HEK293 (cell line): ENCODE results near the gene PLCB1.

Experiments used
- CTCF ChIA-PET: fragments of 350-600 bp; formaldehyde crosslinking; extraction: SDS; loops from one replicate; lab custom pipeline; 2021; ENCODE audit warnings: antibody characterized with exemption; lab: Yijun Ruan, JAX
- POLR2A ChIA-PET: fragments of 300-600 bp; formaldehyde crosslinking; extraction: SDS; loops from one replicate; lab custom pipeline; 2020; ENCODE audit warnings: antibody characterized with exemption, inconsistent platforms; lab: Yijun Ruan, JAX
- H3K27ac ChIP-seq: fragments of 200-500 bp; sonication (Bioruptor generic); 2 replicates; pipeline ENCODE4 v1.5.1; 2014; ENCODE audit warnings: low read depth, low read length, control low read depth, inconsistent platforms; ENCODE audit errors: extremely low read depth
- H3K36me3 ChIP-seq, 2 experiments: fragments of 200-500 bp in 1 of 2; sonication (Bioruptor generic) in 1 of 2; 1 replicate in 1 of 2; 2 replicates in 1 of 2; pipeline ENCODE4 v1.5.1; 2014 to 2017; ENCODE audit warnings: inconsistent platforms in 2 of 2, low read length in 2 of 2; ENCODE audit not compliant: control insufficient read depth in 2 of 2, insufficient read depth in 1 of 2
- H3K4me1 ChIP-seq: fragments of 200-500 bp; sonication (Bioruptor generic); 2 replicates; pipeline ENCODE4 v1.5.1; 2014; ENCODE audit warnings: mild to moderate bottlenecking, low read length, inconsistent platforms; ENCODE audit not compliant: control insufficient read depth, insufficient read depth
- H3K4me3 ChIP-seq: 2 replicates; pipeline ENCODE4 v1.5.1; 2011; ENCODE audit warnings: low read depth, mild to moderate bottlenecking, control low read depth, low read length, moderate library complexity
- H3K9me3 ChIP-seq: fragments of 200-500 bp; sonication (Bioruptor generic); 2 replicates; pipeline ENCODE4 v1.5.1; 2014; ENCODE audit warnings: low read depth, low read length, inconsistent platforms; ENCODE audit not compliant: control insufficient read depth, insufficient read depth
- EGR2 ChIP-seq: fragments of 450-650 bp; formaldehyde crosslinking; IDR thresholded peaks from 2 replicates; pipeline ENCODE4 v1.5.1; 2016; ENCODE audit warnings: low read depth, missing biosample characterization, missing genetic modification characterization
- HOXC10 ChIP-seq: sonication (generic); formaldehyde crosslinking; IDR thresholded peaks from 2 replicates; pipeline ENCODE4 v1.8.1; 2023; ENCODE audit warnings: mild to moderate bottlenecking, missing genetic modification reagents
- MEIS1 ChIP-seq: sonication (generic); formaldehyde crosslinking; IDR thresholded peaks from 2 replicates; pipeline ENCODE4 v1.8.1; 2022; ENCODE audit warnings: missing genetic modification reagents, mild to moderate bottlenecking, borderline replicate concordance
- RBAK ChIP-seq: fragments of 450-650 bp; formaldehyde crosslinking; IDR thresholded peaks from 2 replicates; pipeline ENCODE4 v1.5.1; 2016; ENCODE audit warnings: missing biosample characterization, missing genetic modification characterization
- SETDB1 ChIP-seq: IDR thresholded peaks from one replicate; pipeline ENCODE4 v1.6.1; 2017; ENCODE audit warnings: mild to moderate bottlenecking, low read length, moderate library complexity, mixed read lengths; ENCODE audit not compliant: insufficient read length
- SP3 ChIP-seq: fragments of 450-650 bp; formaldehyde crosslinking; IDR thresholded peaks from 2 replicates; pipeline ENCODE4 v1.5.1; 2016; ENCODE audit warnings: missing biosample characterization, missing genetic modification characterization
- ZBTB20 ChIP-seq: fragments of 450-650 bp; formaldehyde crosslinking; IDR thresholded peaks from 2 replicates; pipeline ENCODE4 v1.5.1; 2016; ENCODE audit warnings: missing biosample characterization, missing genetic modification characterization
- ZBTB8A ChIP-seq: fragments of 450-650 bp; formaldehyde crosslinking; IDR thresholded peaks from 2 replicates; pipeline ENCODE4 v1.5.1; 2016; ENCODE audit warnings: missing biosample characterization, missing genetic modification characterization
- ZFP69B ChIP-seq: fragments of 450-650 bp; formaldehyde crosslinking; IDR thresholded peaks from 2 replicates; pipeline ENCODE4 v1.5.1; 2016; ENCODE audit warnings: missing biosample characterization, missing genetic modification characterization
- ZNF157 ChIP-seq: fragments of 450-650 bp; formaldehyde crosslinking; IDR thresholded peaks from 2 replicates; pipeline ENCODE4 v1.5.1; 2016; ENCODE audit warnings: missing biosample characterization, missing genetic modification characterization
- ZNF16 ChIP-seq: fragments of 450-650 bp; formaldehyde crosslinking; IDR thresholded peaks from 2 replicates; pipeline ENCODE4 v1.5.1; 2016; ENCODE audit warnings: low read depth, missing biosample characterization, missing genetic modification characterization
- ZNF175 ChIP-seq: fragments of 450-650 bp; formaldehyde crosslinking; IDR thresholded peaks from 2 replicates; pipeline ENCODE4 v1.5.1; 2016; ENCODE audit warnings: missing biosample characterization, missing genetic modification characterization
- ZNF223 ChIP-seq: fragments of 450-650 bp; formaldehyde crosslinking; IDR thresholded peaks from 2 replicates; pipeline ENCODE4 v1.5.1; 2016; ENCODE audit warnings: missing biosample characterization, missing genetic modification characterization
- ZNF266 ChIP-seq: fragments of 450-650 bp; formaldehyde crosslinking; IDR thresholded peaks from 2 replicates; pipeline ENCODE4 v1.5.1; 2016; ENCODE audit warnings: missing biosample characterization, missing genetic modification characterization, low read depth
- ZNF274 ChIP-seq, 2 experiments: fragments of 200-500 bp in 1 of 2; fragments of 450-650 bp in 1 of 2; sonication (Bioruptor generic) in 1 of 2; formaldehyde crosslinking in 1 of 2; IDR thresholded peaks; 2 replicates each; pipeline versions ENCODE4 v1.5.1 to v1.6.1; 2014 to 2016; ENCODE audit warnings: borderline replicate concordance in 1 of 2, inconsistent platforms in 1 of 2, low read length in 1 of 2, missing biosample characterization in 1 of 2, missing genetic modification characterization in 1 of 2
- ZNF37A ChIP-seq: fragments of 450-650 bp; IDR thresholded peaks from 2 replicates; pipeline ENCODE4 v1.5.1; 2018; ENCODE audit warnings: missing biosample characterization, missing genetic modification characterization
- ZNF48 ChIP-seq: fragments of 450-650 bp; formaldehyde crosslinking; IDR thresholded peaks from 2 replicates; pipeline ENCODE4 v1.5.1; 2016; ENCODE audit warnings: missing biosample characterization, missing genetic modification characterization
- ZNF510 ChIP-seq: fragments of 450-650 bp; formaldehyde crosslinking; IDR thresholded peaks from 2 replicates; pipeline ENCODE4 v1.5.1; 2018; ENCODE audit warnings: mild to moderate bottlenecking, missing genetic modification characterization, missing biosample characterization; ENCODE audit not compliant: insufficient replicate concordance
- ZNF530 ChIP-seq: fragments of 450-650 bp; formaldehyde crosslinking; IDR thresholded peaks from 2 replicates; pipeline ENCODE4 v1.5.1; 2016; ENCODE audit warnings: low read depth, missing biosample characterization, missing genetic modification characterization
- ZNF544 ChIP-seq: fragments of 450-650 bp; formaldehyde crosslinking; IDR thresholded peaks from 2 replicates; pipeline ENCODE4 v1.5.0; 2017; ENCODE audit warnings: missing biosample characterization, missing genetic modification characterization
- ZNF561 ChIP-seq: fragments of 450-650 bp; IDR thresholded peaks from 2 replicates; pipeline ENCODE4 v1.5.1; 2018; ENCODE audit warnings: missing biosample characterization, missing genetic modification characterization, borderline replicate concordance
- ZNF585B ChIP-seq: fragments of 450-650 bp; formaldehyde crosslinking; IDR thresholded peaks from 2 replicates; pipeline ENCODE4 v1.5.1; 2016; ENCODE audit warnings: missing biosample characterization, missing genetic modification characterization
- TF ChIP-seq, protein P1 (sequence below): fragments of 450-650 bp; formaldehyde crosslinking; optimal IDR thresholded peaks from 2 replicates; pipeline ENCODE3; 2016; ENCODE audit warnings: missing biosample characterization, mild to moderate bottlenecking, missing genetic modification characterization
- TF ChIP-seq, protein P2 (sequence below): fragments of 450-650 bp; formaldehyde crosslinking; IDR thresholded peaks from 2 replicates; pipeline ENCODE4 v1.5.1; 2016; ENCODE audit warnings: missing biosample characterization, missing genetic modification characterization
- TF ChIP-seq, protein P3 (sequence below): fragments of 450-650 bp; formaldehyde crosslinking; IDR thresholded peaks from 2 replicates; pipeline ENCODE4 v1.5.1; 2017; ENCODE audit warnings: missing biosample characterization, missing genetic modification characterization
- TF ChIP-seq, protein P4 (sequence below): fragments of 450-650 bp; formaldehyde crosslinking; IDR thresholded peaks from 2 replicates; pipeline ENCODE4 v1.5.1; 2017; ENCODE audit warnings: missing biosample characterization, mild to moderate bottlenecking, missing genetic modification characterization, moderate library complexity

Gene PLCB1

DNA sequence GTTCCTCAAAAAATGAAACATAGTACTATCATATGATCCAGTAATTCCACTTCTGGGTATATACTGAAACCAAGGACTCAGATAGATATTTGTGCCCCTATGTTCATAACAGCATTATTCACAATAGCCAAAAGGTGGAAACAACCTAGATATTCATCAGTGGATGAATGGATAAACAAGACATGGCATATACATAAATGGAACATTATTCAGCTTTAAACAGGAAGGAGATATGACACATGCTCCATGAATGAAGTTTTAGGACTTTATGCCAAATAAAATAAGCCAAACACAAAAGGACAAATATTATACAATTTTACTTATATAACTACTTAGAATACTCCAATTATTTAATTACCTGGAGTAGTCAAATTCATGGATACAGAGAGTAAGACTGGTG lies 16.4 kb downstream of the PLCB1 start:
- Histone ChIP-seq H3K27ac (no peak overlapping the region), H3K4me3 (no peak overlapping the region)
- no peak for TF ChIP-seq ZNF530 (tag by site-specific recombination)
- TF ChIP-seq, all 188 proteins: peak for 0
- H3K4me1 ChIP-seq, result peaks cover 19% of the 10 kb centered on the region
- ChIA-PET POLR2A (no interaction called here), CTCF (interaction anchor here (0.6 kb wide), 1 partner anchor 20 kb away, joined by 5 read pairs; no protein-coding TSS in a partner anchor)
- no peaks in the 10 kb centered on the region for H3K9me3 ChIP-seq
- no peaks in the 10 kb centered on the region for H3K36me3 ChIP-seq

DNA sequence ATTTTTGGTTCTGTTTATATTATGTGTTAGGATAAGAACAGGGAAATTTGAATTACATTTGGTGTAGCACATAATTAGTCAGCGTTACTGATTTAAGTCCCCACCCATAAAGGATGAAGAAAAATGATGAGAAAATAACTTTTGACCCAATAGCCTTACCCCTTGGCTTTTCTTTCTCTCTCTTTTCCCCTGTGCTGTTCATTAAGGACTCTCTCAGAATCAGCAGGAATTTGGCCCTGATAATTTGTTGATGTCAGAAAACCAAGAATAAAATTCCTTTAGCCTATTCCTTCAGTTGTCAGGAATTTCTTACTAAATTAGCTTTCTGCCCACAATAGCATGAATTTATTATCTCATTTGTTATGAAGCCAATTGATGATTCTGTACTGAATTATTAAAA lies 18.5 kb downstream of the PLCB1 start:
- Histone ChIP-seq H3K36me3 (no peaks in the 10 kb centered on the region), H3K9me3 (no peaks in the 10 kb centered on the region), H3K27ac (no peak overlapping the region), H3K4me3 (no peak overlapping the region), H3K4me1 (peaks cover 22% of the 10 kb centered on the region)
- no peak for TF ChIP-seq MEIS1
- no peak for TF ChIP-seq ZNF37A (tag by site-specific recombination)
- no peak for TF ChIP-seq ZBTB20 (tag by site-specific recombination)
- TF ChIP-seq, protein P1, sequence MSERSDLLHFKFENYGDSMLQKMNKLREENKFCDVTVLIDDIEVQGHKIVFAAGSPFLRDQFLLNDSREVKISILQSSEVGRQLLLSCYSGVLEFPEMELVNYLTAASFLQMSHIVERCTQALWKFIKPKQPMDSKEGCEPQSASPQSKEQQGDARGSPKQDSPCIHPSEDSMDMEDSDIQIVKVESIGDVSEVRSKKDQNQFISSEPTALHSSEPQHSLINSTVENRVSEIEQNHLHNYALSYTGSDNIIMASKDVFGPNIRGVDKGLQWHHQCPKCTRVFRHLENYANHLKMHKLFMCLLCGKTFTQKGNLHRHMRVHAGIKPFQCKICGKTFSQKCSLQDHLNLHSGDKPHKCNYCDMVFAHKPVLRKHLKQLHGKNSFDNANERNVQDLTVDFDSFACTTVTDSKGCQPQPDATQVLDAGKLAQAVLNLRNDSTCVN (tag by site-specific recombination), result no peak
- TF ChIP-seq ZNF530 (tag by site-specific recombination), result no peak
- no peak for TF ChIP-seq RBAK
- TF ChIP-seq ZNF266, result no peak
- no peak for TF ChIP-seq SP3 (tag by site-specific recombination)
- no peak for TF ChIP-seq ZNF157 (tag by site-specific recombination)
- TF ChIP-seq ZNF274 (IDR thresholded peaks at IDR 0.05; ENCODE audit: low read length), result no peak
- TF ChIP-seq ZNF274 (tag by site-specific recombination; IDR thresholded peaks at IDR 0.05; ENCODE audit: borderline replicate concordance), result no peak
- TF ChIP-seq ZNF585B, result no peak
- no peak for TF ChIP-seq ZNF223 (tag by site-specific recombination)
- TF ChIP-seq ZNF510 (tag by site-specific recombination), result no peak
- no peak for TF ChIP-seq ZFP69B (tag by site-specific recombination)
- no peak for TF ChIP-seq ZNF544 (tag by site-specific recombination)
- no peak for TF ChIP-seq ZNF48 (tag by site-specific recombination)
- TF ChIP-seq ZNF16 (tag by site-specific recombination), result no peak
- TF ChIP-seq, protein P2, sequence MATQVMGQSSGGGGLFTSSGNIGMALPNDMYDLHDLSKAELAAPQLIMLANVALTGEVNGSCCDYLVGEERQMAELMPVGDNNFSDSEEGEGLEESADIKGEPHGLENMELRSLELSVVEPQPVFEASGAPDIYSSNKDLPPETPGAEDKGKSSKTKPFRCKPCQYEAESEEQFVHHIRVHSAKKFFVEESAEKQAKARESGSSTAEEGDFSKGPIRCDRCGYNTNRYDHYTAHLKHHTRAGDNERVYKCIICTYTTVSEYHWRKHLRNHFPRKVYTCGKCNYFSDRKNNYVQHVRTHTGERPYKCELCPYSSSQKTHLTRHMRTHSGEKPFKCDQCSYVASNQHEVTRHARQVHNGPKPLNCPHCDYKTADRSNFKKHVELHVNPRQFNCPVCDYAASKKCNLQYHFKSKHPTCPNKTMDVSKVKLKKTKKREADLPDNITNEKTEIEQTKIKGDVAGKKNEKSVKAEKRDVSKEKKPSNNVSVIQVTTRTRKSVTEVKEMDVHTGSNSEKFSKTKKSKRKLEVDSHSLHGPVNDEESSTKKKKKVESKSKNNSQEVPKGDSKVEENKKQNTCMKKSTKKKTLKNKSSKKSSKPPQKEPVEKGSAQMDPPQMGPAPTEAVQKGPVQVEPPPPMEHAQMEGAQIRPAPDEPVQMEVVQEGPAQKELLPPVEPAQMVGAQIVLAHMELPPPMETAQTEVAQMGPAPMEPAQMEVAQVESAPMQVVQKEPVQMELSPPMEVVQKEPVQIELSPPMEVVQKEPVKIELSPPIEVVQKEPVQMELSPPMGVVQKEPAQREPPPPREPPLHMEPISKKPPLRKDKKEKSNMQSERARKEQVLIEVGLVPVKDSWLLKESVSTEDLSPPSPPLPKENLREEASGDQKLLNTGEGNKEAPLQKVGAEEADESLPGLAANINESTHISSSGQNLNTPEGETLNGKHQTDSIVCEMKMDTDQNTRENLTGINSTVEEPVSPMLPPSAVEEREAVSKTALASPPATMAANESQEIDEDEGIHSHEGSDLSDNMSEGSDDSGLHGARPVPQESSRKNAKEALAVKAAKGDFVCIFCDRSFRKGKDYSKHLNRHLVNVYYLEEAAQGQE, result no peak
- no peak for TF ChIP-seq ZNF561 (tag by site-specific recombination)
- ChIA-PET CTCF (no interaction called here), POLR2A (no interaction called here)

DNA sequence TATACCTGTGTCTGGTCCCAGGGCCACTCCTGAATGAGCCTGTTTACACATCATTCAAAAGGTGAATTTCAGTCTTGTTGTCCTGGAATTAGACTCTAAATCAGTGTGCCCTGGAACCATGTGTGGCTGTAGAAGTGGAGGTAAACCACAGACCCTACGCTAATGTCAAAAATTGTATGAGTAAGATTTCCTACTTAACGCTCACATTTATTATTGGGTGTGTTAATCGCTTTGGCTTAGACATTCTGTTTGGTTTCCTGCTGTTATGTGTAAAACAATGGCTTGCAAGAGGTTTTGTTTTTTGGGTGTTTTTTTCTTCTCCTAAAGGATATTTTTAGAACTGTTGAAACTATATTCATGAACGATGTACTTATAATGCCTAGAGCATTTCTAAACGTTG lies 19.3 kb downstream of the PLCB1 start:
- Histone ChIP-seq H3K4me1 (peaks cover 22% of the 10 kb centered on the region), H3K27ac (no peak overlapping the region), H3K9me3 (no peaks in the 10 kb centered on the region), H3K36me3 (no peaks in the 10 kb centered on the region), H3K4me3 (no peak overlapping the region)
- CTCF ChIA-PET, result interaction anchor here (0.6 to 1.2 kb wide), 2 partner anchors 20 to 63 kb away, joined by 3 to 4 read pairs; partner anchors contain the start of gene PLCB1
- POLR2A ChIA-PET, result no interaction called here
- no peak for TF ChIP-seq ZNF175
- TF ChIP-seq, protein P3, sequence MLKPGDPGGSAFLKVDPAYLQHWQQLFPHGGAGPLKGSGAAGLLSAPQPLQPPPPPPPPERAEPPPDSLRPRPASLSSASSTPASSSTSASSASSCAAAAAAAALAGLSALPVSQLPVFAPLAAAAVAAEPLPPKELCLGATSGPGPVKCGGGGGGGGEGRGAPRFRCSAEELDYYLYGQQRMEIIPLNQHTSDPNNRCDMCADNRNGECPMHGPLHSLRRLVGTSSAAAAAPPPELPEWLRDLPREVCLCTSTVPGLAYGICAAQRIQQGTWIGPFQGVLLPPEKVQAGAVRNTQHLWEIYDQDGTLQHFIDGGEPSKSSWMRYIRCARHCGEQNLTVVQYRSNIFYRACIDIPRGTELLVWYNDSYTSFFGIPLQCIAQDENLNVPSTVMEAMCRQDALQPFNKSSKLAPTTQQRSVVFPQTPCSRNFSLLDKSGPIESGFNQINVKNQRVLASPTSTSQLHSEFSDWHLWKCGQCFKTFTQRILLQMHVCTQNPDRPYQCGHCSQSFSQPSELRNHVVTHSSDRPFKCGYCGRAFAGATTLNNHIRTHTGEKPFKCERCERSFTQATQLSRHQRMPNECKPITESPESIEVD (tag by site-specific recombination), result no peak; the same call in 1 of the 2 replicates
- no peak for TF ChIP-seq EGR2
- no peak for TF ChIP-seq HOXC10 (CRISPR knock-in tag)
- TF ChIP-seq, protein P4, sequence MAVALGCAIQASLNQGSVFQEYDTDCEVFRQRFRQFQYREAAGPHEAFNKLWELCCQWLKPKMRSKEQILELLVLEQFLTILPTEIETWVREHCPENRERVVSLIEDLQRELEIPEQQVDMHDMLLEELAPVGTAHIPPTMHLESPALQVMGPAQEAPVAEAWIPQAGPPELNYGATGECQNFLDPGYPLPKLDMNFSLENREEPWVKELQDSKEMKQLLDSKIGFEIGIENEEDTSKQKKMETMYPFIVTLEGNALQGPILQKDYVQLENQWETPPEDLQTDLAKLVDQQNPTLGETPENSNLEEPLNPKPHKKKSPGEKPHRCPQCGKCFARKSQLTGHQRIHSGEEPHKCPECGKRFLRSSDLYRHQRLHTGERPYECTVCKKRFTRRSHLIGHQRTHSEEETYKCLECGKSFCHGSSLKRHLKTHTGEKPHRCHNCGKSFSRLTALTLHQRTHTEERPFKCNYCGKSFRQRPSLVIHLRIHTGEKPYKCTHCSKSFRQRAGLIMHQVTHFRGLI (tag by site-specific recombination), result no peak
- TF ChIP-seq ZBTB8A (tag by site-specific recombination), result no peak
- TF ChIP-seq SETDB1, result no peak
